Iris pigment epithelial cell (primary cell): ENCODE data around the gene TREX2.

Experiments
- DNase-seq: peaks from one replicate; pipeline ENCODE4 v3.0.0-alpha.2; 2011; ENCODE audit warnings: low read depth

The TREX2 gene

GRCh38 chrX:153475751-153476281 lies 30.0 kb upstream of the TREX2 start:
- DNase-seq = no peak

GRCh38 chrX:153475271-153475670 lies 29.4 kb upstream of the TREX2 start:
- no peak for DNase-seq

- peak; percentile 45 for DNase-seq
These were observed 28.9 kb upstream of the TREX2 start for GRCh38 chrX:153474718-153475117.

DNA sequence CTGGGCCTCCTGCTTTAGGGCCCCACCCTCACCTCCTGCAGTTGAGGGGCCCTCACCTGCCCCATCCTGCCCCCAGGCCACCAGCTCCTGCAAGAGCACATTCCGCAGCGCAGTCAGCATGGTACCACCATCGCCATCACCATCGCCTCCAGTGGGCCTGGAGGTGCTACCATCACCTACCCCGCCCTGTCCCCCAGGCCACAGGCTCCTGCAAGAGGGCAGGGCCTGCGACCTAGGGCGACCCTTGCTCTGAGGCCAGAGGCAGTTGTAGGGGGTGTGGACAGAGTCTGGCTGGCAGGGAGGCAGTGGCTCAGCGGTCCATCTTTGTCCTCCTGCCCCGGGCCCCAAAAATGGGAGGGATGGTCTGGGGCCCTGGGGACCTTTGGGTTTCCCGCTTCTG lies 28.4 kb upstream of the TREX2 start:
- no peak for DNase-seq

DNA sequence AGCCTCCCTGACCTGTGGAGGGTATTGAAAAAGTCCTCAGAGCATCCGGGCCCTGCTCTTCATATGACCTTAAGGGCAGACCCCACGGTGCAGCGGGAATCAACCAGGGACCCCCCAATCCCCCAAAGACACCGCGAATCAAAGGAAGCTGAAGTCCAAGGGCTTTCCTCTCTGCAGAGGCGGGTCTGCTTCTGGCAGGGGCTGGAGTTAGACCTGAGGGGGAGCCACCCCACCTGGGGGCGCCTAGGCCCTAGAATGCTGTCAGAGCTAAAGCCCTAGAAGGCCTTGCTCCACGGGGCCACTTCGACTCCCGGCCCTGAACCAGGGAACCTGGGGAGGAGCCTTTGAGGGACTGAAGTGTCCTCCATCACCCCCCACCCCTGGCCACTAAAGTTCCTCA lies 27.3 kb upstream of the TREX2 start:
- no peak for DNase-seq

DNA sequence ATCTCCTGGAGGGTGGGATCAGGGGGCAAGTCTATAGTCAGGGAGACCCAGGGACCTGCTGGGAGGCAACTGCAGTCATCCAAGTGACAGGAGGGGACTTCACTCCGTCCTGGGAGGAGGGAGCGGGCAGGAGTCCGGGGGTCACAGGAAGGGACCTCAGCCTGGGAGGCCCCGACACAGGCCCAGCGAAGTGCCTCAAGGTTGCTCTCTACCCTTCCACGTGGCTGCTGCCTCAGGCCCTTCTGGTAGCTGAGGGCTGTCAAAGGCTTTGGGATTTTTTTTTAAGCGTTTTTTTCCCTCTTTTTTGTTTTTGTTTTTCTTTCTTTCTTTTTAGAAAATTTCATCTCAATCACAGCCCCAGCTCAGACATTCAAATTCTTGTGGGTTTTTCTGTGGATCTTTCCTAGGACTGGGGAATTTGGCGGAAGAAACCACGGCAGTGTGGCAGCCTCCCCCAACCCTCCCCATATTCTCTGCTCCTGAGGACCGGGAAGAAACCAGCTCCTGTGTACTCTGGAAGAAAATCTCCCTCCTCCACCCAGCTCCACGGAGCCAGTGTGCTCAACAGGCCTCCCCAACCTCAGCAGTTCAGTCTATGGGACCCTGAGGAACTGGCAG lies 25.9 kb upstream of the TREX2 start:
- DNase-seq = no peak

DNA sequence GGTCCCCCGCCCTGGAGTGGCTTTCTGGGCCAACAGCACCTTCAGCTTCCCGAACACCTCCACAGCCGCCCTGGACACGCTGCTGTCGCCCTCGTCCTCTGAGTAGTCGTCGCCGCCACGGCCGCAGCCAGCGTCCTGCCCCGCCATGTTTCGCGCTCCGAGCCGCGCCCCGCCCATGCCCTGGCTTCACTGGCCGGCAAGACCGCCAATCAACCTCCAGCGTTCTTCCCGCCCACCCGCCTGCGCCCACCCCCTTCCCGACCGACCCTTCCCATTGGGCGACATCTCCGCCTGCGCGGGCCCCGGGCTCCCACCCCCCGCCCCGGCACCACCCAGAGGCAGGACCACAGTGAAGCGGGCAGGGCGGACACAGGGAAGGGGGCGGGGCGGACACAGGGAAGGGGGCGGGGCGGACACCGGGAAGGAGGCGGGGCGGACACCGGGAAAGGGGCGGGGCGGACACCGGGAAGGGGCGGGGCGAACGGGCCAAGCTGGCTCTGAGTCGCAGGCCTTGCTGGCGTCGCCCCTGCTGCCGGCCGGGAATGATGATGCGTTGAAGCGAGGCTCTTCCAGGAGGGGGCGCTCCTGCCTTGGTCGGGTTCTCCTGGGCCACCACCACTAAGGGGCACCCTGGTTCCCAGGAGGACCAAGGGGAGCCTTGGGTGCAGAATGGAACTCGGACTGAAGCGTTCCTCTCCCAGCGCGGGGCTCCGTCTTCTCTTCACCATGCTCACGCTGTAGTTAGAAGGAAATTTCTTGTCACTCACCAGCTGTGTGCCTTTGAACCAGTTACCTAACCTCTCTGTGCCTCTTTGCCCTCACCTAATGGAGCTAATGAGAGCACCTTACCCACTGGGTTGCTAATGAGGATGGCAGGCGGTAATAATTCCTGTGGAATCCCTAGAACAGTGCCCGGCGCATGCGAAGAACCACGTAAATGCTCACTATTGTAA lies 24.8 kb upstream of the TREX2 start, which contains the start of gene HAUS7:
TSS of gene HAUS7 (minus strand) at position 166 of the 953 bp plus-strand sequence. CDS start at position 147, 19 bp downstream.
- peak; percentile 89 for DNase-seq

- peak; percentile 31 for DNase-seq
These were observed 24.1 kb upstream of the TREX2 start for GRCh38 chrX:153469811-153470410.

DNA sequence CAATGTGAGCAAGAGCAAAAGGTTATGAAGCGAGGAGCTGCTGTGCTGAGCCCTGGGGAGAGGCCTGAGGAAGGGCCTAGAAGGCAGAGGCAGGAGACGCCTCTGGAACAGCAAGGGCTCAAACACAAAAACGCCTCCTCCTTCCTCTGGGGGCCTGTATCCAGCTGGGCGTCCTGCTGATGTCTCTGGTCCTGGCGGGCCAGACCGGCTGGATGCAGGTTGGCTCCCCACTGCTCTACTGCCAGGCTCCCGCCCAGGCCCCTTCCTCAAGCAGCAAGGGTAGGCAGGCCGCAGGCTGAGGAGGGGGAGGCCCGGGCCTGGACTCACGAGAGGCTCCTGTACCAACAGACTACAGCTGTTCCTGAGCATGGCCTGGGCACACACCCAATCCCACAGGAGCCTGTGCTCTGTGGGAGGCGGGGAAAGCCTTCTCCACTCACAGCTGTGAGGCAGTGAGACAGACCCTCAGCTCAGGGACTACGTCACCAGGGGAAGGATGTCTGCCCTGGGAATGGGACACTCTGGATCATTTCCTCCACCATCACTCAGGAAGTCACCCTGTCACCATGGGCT lies 22.2 kb upstream of the TREX2 start:
- no peak for DNase-seq

- DNase-seq = no peak
These were observed 20.0 kb upstream of the TREX2 start for GRCh38 chrX:153465691-153466380.

- no peak for DNase-seq
These were observed 18.3 kb upstream of the TREX2 start for GRCh38 chrX:153464116-153464515.

DNA sequence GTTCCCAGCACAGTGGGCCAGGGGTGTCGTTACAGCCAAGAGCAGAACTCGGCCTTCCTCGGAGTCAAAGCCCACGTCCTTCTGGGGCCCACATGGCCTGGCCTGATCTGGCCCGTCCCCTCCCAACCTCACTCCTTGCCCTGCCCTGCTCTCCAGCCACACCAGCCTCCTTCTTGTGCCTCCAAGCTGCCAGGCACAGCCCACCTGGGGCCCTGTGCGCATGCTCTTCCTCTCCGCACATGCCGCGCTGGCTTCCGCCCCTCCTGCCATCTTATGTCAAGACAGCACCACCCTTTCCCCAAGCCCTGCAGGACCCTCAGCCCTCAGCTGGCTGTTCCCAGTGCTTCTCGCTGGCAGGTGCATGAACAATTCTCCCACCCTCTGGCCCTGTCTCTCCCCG lies 17.7 kb upstream of the TREX2 start:
- DNase-seq = no peak

- DNase-seq = no peak
These were observed 17.2 kb upstream of the TREX2 start for GRCh38 chrX:153463031-153463430.

- no peak for DNase-seq
These were observed 16.4 kb upstream of the TREX2 start for GRCh38 chrX:153462291-153462690.

- DNase-seq = peak; percentile 54
These were observed 15.0 kb upstream of the TREX2 start for GRCh38 chrX:153460826-153461225.

- peak; percentile 81 for DNase-seq
These were observed 14.1 kb upstream of the TREX2 start for GRCh38 chrX:153459986-153460385.

- DNase-seq = no peak
These were observed 12.6 kb upstream of the TREX2 start for GRCh38 chrX:153458476-153458875.

DNA sequence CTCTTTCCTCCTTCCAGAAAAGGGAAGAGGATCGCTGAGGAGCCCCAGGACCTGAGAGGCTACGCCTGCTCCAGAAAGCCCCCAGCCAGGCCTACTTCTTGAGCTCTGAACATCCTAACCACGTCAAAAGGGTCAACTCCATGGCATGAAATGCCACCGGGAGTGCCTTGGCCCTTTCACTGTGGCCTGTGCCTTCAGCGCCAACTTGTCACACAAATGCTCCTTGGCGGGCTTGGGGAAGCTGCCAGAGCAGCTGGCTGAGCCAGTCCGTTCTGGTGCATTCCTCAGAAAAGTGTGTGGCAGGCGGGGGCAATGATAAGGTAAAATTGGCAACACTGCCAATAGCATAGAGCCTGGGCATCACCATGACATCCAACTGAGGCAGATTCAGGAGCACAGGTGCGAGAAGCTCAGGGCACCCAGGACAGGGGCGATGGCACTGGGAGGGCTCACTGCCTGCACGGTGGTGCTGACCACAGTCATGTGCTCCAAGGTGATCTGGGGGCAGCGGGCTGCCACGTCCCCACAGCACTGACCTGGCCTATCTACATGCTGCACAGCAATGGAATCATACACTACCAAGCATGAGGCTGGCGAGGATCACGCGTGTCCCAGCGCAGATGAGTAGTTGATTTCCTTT lies 12.1 kb upstream of the TREX2 start:
- DNase-seq = no peak

GRCh38 chrX:153457136-153457825 lies 11.4 kb upstream of the TREX2 start:
- DNase-seq = no peak

GRCh38 chrX:153456704-153457103 lies 10.8 kb upstream of the TREX2 start:
- DNase-seq = no peak

DNA sequence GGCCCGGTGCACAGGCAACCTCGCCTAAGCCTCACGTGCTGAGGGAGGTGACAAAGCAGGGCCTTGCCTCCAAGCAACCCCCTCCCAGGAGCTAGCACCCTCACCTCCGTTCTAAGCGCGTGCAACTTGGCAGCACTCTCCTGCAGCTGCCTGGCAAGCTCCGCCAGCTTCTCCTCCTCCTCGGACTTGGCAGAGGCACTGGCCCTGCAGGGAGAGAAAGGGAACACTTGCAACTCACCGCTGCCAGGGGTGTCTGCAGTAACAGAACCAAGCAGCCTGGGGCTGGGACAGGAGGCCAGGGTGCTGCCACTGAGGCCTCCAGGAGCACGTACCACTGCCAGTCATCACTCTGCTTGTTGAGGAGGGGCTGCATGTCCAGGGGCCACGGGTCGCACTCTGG lies 10.3 kb upstream of the TREX2 start:
- no peak for DNase-seq
